Stimulated activated CD4-positive, alpha-beta T cell treated with anti-CD3 and anti-CD28 coated beads, TNF-alpha, amount 100 ng/mL, for 1 hour (primary cell): ENCODE data around the gene PRSS50.
A peak's percentile ranks its signal among the peaks of the same experiment; 100 is the strongest.
"Not testable (repeated sequence)": the region's sequence is repeated elsewhere in the genome, so short reads cannot be mapped to it uniquely, and the experiment has no call there.

Experiments used
- DNase-seq, 3 donors: peaks; one replicate each; pipeline ENCODE4 v3.0.0-alpha.2; 2020; ENCODE audit warnings: low read depth in 3 of 3, low spot score in 1 of 3

Gene PRSS50

DNA sequence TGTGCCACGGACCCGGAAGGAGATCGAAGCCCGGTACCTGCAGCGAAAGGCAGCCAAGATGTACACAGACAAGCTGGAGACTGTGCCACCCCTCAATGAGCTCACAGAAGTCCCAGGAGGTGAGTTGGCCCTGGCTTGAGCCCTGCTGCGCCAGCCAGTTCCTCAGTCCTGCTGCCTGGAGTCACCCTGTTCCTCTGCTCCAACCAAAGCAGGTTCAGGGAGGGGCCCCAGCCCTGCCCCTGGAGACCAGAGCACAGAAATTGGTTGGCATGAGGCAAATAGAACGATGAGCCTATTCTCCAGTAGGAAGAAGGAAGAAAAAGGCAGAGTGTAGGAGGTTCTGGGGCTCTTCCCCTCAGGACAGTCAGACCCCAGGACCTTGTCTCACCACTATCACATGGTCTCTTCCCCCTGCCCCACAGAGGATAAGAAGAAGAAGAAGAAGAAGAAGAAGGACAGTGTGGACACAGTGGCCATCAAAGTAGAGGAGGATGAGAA lies 8.5 kb downstream of the PRSS50 start:
- DNase-seq, result no peak

DNA sequence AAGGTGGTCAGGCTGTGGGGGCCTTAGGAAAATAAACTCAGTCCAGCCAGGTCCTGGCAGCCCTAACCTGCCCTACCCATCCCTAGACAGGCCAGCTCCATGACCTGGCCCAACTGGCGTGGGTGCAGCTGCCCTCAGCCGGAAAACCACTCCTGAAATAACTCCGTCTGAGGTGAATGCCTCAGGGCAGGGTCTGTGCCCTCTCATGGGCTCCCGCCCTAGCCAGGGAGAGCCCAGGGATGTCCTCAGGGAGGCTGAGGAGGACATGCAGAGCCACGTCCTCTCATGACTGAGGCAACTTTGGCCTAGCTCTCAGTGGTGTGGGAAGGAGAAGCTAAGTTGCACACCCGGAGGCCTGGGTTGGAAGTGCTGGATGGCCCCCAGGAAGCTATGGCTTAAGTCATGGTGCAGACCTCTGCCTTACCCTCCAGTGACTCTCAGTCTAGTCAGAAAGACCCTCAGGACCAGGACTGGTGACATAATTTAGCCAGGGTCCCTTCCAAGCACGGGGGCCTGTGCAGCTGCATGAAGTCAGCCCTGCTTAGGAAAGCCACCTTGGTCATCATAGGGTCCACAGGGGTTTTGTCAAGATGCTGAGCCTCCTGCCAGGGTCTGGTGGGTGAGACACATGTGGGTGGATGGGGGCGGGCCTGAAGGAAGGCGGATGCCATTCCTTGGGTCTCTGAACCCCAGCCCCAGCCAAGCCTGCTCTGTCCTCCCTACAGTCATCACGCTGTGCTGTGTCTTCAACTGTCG lies 9.1 kb downstream of the PRSS50 start:
- no peak for DNase-seq

DNA sequence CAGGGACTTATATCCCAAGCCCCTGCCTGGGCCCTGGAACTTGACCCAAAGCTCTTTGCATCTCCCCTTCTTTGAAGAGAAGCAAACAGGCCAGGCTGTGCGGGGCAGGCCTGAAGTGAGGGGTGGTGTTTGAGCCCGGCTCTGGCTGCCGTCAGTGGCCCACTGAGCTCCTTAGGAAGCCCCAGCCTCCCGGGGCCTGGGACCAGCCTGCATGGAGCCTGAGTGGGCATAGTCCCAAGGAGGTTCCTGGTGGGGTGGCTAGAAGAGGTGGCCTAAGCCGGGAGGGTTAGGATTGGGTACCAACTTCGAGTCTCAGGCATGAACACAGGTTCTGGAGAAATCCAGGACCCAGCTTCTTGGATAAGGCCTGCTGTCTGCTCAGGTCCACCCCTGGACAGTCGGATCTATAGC lies 10.1 kb downstream of the PRSS50 start:
- no peak for DNase-seq

DNA sequence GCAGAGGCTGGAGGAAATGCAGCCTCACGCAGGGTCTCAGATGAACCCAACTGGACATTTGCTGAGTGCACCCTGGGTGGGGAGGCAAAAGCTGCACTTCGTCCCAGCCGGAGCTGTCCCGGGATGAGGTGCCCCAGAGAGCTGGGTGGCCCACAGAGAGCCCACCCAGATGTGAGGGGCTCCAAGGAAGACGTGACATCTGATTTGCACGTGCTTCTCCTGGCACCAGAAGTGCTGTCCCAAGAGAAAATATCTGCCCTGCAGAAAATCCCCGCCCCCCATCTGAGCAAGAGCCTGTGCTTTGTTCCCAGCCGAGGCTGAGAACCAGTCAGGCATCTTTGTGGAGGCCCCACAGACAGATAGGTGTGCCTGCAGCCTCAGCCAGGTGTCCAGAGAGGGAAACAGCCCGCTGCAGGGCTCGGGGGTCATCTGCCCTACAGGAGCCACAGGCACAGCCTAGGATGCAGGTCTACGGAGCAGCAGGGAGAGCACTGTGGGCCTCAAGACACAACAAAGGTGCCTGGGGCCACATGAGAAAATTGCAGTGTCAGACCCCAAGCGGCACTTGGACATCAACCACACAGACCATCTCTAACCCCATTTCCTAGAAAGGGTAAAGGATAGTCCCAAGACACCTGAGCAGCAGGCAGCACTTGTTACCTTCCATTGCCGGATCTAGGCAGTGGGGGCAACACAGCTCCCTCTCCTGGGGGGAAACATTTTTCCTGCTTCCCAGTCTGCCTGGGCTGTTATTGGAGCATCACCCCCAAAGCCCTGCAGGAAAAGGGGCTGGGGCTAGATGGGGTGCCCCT lies 10.7 kb downstream of the PRSS50 start:
- DNase-seq, result no peak

DNA sequence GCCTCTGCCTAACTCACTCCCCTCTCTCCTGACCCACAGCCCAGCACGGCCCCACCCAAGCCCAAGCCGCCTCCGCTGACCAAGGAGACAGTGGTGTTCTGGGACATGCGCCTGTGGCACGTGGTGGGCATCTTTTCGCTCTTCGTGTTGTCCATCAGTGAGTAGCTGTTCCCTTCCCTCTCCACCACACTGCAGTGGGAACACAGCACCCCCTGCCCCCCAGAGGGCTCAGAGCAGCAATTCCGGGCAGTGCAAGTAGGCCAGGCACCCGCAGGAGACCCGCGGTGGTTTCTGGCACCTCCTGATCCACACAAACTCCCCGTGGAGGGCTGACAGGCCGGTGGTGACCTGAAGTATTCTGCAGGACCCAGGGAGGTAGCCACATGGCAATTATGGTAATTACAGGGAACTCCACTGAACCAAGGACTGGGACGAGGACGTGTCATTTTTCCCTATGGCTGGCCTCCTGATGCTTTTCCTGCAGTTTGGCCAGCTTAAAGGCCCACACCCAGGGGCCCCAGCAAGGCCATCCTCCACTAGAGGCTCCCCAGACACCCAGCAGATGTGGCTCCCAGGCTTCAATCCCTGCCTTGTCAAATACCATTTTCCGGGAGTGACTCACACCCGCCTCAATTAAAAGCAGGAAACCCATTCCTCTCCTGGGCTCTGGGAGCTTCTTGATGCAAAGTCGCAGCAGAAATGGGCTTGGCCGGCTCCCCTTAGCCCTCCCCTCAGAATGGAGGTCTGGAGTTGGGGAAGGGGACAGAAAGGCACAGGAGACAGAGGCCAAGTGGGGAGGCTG lies 11.7 kb downstream of the PRSS50 start:
- DNase-seq, result no peak

DNA sequence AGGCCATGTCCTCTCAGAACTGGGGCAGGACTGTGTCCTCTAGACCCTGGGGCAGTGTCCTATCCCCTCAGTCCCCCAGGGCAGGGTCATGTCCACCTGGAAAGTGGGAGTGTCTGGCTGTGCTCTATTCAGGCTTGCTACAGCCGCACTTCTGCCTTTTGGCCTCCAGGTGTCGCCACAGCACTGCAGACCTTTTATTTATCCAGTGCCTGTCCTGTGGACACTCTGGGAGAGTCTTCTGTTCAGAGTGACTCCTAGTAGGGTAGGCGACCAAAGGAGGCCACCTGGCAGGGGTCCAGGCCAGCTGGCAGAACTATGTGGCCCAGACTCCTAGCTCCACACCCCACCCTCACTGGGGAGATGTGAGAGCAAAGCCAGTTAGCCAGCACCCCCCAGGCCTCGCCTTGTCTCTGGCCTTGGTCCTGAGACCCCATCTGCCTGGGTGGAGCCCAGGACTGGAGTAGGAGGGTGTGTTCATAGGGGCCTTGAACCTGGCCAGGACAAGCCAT lies 12.6 kb downstream of the PRSS50 start:
- DNase-seq, result peak; percentile 22 to 52 (median 45)

DNA sequence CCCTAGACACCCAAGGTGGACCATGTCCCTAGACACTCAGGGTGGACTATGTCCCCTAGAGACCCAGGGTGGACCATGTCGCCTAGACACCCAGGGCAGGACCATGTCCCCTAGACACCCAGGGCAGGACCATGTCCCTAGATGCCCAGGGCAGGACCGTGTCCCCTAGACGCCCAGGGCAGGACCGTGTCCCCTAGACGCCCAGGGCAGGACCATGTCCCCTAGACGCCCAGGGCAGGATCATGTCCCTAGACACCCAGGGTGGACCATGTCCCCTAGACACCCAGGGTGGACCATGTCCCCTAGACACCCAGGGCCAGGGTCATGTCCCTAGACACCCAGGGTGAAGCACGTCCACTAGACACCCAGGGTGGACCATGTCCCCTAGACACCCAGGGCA lies 13.3 kb downstream of the PRSS50 start:
- not testable (repeated sequence) for DNase-seq

DNA sequence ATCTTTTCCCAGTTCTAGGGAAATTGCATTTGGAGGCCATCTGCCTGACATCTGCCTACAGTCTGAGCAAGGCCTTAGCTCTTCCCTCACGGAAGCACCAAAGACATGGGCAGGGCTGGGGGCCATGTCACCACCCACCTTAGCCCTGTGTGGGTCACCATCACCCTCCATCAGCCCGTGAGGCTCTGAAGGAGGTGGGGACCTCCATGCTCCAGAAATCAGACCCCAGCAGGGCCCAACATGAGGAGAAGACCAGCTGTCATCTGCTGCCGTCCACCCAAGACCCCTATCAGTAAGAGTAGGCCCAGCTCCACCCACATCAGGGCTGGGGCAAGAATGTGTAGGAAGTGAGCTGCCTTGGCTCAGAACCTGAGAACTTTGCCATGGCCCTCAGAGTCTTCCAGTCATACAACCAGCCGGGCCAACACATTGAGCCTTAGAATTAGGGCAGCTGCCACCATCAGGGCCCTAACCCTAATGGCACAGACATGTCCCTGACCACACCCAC lies 14.6 kb downstream of the PRSS50 start:
- DNase-seq, result no peak

DNA sequence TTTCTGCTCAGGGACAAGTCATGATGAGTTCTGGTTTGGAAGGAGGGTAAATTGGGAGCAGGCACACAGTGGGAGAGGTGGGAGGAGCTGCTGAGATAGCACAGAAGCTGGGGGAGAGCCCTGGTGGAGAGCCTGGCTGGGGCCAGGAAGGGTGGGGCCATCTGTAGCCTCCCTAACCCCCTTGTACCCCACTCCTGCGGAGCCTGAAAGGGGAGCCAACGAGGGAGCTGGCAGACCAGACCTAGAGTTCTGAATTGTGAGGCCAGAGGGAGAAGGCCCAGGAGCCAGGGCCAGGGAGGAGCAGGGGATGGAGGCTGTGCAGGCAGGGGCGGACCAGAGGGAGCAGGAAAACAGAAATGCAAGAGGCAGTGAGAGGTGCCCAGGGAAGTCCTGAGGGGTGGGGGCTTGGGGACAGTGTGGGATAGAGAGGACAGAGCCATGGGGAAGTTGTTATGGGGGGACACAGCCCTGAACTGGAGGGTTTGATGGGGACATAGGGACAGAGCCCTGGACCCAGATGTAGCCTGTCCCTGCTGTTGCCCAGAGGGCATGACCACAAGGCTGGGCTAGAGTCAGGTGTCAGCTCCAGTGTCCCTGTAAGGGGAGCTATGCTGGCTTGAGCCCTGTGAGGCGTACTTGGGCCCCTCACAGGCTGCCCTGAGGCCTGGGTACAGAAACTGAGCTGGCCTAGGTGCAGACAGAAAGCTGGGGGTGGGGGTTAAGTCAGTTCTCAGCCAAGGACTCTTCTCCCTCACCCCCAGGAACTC lies 15.2 kb downstream of the PRSS50 start:
- no peak for DNase-seq

DNA sequence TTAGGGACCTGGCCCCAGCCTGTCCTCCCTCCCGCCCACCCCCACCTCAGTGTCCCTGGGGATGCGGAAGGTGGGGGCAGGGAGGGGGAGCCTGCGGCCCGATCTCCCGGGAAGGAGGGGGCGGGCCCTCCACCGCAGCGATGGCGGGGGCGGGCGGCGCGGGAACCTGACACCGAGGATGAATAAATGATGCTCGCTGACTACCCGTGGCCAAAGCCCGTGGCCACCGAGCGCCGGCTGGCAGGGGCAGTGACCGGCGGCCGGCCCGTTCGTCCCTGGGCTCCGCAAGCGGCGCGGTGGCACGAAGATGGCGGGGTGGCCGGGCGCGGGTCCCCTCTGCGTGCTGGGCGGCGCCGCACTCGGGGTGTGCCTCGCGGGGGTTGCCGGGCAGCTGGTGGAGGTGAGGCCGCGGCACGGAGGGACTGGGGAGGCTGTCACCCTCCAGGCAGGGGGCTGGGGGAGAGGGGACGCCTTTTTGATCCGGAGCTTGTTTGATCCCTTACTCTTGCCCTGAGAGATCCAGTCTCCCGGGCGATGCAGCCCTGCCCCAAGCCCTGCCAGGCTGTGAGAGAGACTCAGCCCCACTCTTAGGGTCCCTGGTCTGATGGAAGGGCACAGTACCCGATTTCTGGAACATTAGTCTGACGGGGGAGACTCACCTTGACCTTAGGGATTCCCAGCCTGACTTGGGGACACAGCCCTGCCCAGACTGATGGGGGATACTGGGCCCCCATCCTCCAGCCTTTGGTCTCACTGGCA lies 16.3 kb downstream of the PRSS50 start, which contains the start of gene TMIE:
TSS of gene TMIE (plus strand) at position 212 of the 759 bp plus-strand sequence. CDS start at position 308, 96 bp downstream.
- no peak for DNase-seq

DNA sequence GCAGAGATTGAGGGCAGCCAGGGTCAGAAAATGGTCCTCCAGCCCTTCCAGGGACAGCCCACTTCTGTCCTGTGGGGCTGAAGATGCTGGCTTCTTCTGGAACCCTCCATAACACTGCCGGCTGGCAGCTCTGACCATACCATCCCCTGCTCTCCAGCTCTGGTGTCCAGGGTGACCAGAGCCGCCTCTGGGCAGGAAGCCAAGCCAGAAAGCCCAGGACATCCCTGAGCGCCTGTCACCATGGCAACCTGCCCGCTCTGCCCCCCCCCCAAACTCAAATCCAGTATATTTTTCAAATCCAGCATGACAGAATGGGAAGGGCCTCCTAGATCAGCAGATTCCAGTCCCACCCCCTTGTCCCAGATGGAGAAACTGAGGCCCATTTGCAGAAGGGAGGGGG lies 16.9 kb downstream of the PRSS50 start:
- DNase-seq, result no peak

DNA sequence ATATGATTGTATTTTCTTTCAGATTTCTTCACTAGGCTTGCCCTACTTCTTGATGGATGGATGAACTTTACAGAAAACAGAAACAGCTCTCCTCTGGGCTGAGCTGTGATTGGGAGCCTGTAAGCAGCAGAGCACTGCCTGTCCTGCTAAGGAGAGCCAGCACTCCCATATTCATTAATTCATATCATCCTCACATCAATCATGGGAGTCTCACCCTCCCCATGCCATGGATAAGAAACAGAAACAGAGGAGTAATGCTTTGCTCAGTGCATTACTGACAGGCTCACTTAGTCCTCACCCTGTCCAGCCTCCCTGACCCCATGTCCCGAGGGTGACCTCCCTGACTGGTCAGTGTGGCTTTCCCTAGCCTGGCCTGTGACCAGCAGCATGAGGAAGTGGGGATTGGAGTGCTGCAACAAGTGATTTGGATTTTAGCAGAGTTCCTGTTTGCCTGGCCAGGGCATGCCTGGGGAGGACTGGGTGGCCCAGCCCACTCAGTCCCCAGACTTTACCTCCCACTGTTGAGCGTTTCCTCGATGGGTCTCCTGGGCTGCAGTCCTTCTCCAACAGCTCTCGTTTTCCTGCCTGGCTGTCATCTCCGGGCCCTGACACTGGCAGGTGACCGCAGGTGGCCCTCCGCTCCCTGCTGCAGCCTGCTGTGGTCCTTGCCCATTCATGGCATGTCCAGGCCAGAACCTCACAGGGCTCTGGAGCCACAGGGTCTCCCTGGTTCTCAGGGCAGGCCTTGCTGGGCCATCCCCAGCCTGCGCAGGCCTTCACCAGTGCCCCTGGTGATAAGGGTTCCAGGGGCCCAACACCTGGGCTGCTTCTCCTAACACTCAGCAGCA lies 17.8 kb downstream of the PRSS50 start:
- DNase-seq, result no peak

DNA sequence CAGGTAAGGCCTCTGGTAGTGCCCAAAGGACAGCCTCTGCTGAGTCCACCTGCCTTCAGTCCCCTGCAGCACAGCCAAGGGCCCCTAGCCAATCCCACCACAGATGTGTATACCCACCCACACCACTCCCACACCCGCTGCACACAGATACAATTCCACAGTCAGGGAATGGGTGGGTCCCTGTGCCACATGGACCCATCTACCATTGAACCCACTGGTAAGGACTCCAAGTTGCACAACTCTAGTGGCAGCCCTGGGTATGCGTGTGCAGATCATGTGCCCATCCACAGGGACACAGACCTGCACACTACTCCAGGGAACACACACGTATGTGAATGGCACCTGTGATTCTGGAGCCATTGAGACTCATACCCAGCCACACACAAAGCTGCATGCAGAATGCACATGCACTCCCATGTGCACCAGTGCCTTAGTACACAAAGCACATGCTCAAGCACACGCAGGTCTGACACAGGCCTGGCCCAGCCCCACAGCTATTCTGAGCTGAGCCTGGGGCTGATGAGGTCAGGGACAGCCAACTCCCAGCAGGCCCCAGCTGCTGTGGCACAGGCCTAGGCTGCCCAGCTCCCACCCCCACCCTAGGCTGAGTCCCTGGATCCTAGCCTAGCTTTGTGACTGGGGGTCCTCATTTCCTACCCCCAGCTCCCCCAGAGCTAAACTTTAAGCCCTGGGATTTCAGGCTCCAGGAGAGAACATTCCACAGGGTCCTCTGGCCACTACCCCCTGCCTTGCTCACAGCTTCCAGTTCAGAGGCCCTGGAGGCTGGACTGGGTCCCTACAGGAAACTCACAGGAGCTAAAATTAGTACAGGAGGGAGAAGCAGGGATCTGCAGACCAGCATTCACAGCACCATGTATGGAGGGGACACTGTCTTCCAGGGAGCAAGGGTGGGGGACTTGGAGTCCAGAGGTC lies 21.4 kb downstream of the PRSS50 start:
- no peak for DNase-seq

DNA sequence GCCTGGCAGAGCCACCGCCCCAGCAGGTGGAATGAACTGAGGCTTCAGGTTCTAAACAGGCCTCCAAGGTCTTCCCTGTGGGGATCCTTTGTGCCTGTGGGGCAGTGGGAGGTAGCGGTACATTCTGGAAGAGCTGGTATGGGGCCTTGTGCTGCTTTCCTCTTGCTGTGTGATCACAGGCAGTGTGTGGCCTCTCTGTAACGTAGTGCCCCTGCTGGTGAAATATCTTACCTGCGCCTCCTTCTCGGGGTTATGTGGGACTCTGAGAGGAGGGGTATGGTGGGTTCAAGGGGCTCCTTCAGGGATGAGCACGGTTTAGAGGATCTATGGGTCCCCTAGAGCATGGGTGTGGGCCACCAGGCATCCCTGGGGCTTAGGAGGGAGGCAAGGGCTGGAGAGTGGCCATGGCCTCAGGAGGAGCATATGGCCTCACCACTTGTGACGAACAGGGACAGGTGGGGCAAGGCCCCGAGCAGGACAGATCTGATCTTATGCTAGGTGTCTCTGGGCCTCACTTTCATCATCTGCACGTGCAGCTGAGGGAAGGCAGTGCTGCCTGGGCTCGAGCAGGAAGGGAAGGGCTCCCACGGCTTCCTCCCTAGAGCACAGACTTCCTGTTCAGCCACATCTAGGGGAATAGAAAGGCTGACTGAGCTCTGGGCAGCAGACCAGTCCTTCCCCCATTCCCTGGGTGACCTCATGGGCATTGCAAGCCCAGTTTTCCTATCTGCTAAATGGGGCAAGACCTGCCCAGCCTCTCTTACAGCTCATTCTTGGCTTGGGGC lies 22.3 kb downstream of the PRSS50 start:
- peak in 1 of 3 donors; percentile 29 for DNase-seq

DNA sequence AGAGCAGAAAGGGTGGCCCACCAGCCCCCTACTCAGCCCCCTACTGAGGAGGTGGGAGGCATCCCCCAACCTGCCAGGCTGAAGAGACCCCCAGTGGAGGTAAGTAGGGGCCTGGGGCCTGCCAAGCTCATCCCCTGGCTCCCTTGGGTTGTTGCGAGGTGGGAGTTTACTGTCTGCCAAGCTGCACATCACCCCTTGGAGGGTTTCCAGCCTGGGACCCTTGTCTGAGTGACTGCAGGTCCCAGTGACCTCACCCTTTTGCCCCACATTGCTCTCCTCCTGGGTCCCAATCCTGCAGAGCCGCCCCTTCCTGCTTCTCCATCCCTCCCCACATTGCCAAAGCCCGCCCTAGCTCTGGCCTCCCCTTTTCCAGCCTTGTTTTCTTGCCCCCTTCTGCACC lies 23.1 kb downstream of the PRSS50 start:
- DNase-seq, result no peak

DNA sequence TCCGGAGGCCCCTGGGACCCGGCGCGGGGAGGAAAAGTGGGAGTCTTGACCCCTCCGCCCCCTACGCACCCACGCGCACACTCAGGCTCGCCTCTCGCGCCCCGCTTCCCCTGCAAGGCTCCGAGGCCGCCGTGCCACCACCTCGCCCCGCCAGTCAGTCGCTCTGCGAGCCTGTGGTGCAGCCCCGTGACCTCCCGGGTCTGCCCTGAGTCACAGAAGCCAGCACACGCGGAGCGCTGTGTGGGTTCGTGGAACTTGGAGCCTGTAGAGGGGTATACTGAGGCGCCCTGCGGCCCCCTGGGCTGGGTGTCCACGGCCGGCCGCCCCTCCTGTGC lies 23.8 kb downstream of the PRSS50 start:
- DNase-seq, result peak in 2 of 3 donors; percentile 23 to 28
